K562 (cell line): Measurements from ENCODE around the gene GALNT16. TPM values are rescaled to one million over a fixed set of nuclear protein-coding genes. Genes with fewer than 3 reads are reported as not detected.

Experiments
- ATAC-seq: fragments of 200-7000 bp; cut with Tn5 transposase; 3 replicates; pipeline ENCODE4 v1.9.1; 2020; ENCODE audit warnings: moderate library complexity
- BruUV-seq: library from RNA; stranded (reverse); fragments of 400-500 nt; replicated peaks from 2 replicates; lab custom pipeline; 2021; lab: Mats Ljungman, UMichigan
- CTCF ChIA-PET: fragments of 300-600 bp; formaldehyde crosslinking; extraction: SDS; loops from one replicate; lab custom pipeline; 2021; ENCODE audit warnings: low intra/inter-chr PET ratio; lab: Yijun Ruan, JAX
- POLR2A ChIA-PET: fragments of 300-600, 350-650 bp; sonication (Branson Sonifier 250); formaldehyde crosslinking; extraction: SDS; loops from one replicate; lab custom pipeline; 2021; ENCODE audit warnings: antibody characterized with exemption, inconsistent platforms; lab: Yijun Ruan, JAX
- DNase-seq, 4 experiments: peaks; one replicate each; pipeline versions ENCODE4 v3.0.0 to v3.0.0-alpha.2; 2011 to 2018; ENCODE audit warnings: low spot score in 3 of 4, mixed read lengths in 3 of 4; ENCODE audit errors: extremely low read depth in 1 of 4
- FAIRE-seq: peaks from 2 replicates; lab custom pipeline; 2011; peaks lifted over from hg19 to GRCh38; lab: Jason Lieb, UNC
- H2AFZ ChIP-seq: 2 replicates; pipeline ENCODE4 v1.6.0; 2011; ENCODE audit warnings: low read depth, low read length, control low read depth, inconsistent platforms
- H3K27ac ChIP-seq: fragments of 200-600 bp; 3 replicates; pipeline ENCODE4 v1.8.0; 2011; ENCODE audit warnings: low read depth, mild to moderate bottlenecking, control low read depth, inconsistent platforms, low read length, moderate library complexity, mixed read lengths; ENCODE audit errors: extremely low read depth
- H3K27me3 ChIP-seq, 2 experiments: fragments of 300-600 bp in 1 of 2; 2 replicates in 1 of 2; 3 replicates in 1 of 2; pipeline versions ENCODE4 v1.6.0 to v1.8.0; 2011; ENCODE audit warnings: inconsistent platforms in 2 of 2, low read length in 2 of 2, mild to moderate bottlenecking in 1 of 2, mixed read lengths in 1 of 2, moderate library complexity in 1 of 2; ENCODE audit not compliant: control insufficient read depth in 2 of 2, insufficient read depth in 2 of 2
- H3K36me3 ChIP-seq: fragments of 300-600 bp; 3 replicates; pipeline ENCODE4 v1.8.0; 2011; ENCODE audit warnings: mild to moderate bottlenecking, low read length, inconsistent platforms; ENCODE audit not compliant: control insufficient read depth, insufficient read depth
- H3K4me1 ChIP-seq, 2 experiments: fragments of 200-600 bp in 1 of 2; replicated peaks in 1 of 2; 2 replicates in 1 of 2; 3 replicates in 1 of 2; pipeline versions ENCODE4 v1.5.1 to v1.8.0; 2011; ENCODE audit warnings: inconsistent platforms in 2 of 2, low read length in 2 of 2, mild to moderate bottlenecking in 1 of 2, mixed read lengths in 1 of 2, moderate library complexity in 1 of 2; ENCODE audit not compliant: control insufficient read depth in 2 of 2, insufficient read depth in 2 of 2
- H3K4me2 ChIP-seq: 2 replicates; pipeline ENCODE4 v1.6.1; 2011; ENCODE audit warnings: low read length, control low read depth, inconsistent platforms, mixed read lengths; ENCODE audit not compliant: insufficient read depth
- H3K4me3 ChIP-seq: fragments of 200-600 bp; sonication (generic), shearing (Covaris generic); 2 replicates; pipeline ENCODE4 v1.5.1; 2016; ENCODE audit warnings: control low read depth, inconsistent platforms
- H3K79me2 ChIP-seq: fragments of 200-600 bp; 3 replicates; pipeline ENCODE4 v1.8.0; 2011; ENCODE audit warnings: low read length, inconsistent platforms; ENCODE audit not compliant: control insufficient read depth, insufficient read depth
- H3K9ac ChIP-seq, 2 experiments: 2 replicates each; pipeline versions ENCODE4 v1.6.0 to v1.6.1; 2011; ENCODE audit warnings: low read depth in 2 of 2, low read length in 2 of 2, control low read depth in 1 of 2, inconsistent platforms in 1 of 2, mild to moderate bottlenecking in 1 of 2, mixed read lengths in 1 of 2; ENCODE audit not compliant: insufficient read depth in 1 of 2
- H3K9me1 ChIP-seq: one replicate; pipeline ENCODE4 v1.6.0; 2011; ENCODE audit warnings: inconsistent platforms, mild to moderate bottlenecking, low read length, moderate library complexity; ENCODE audit not compliant: control insufficient read depth, insufficient read depth
- H3K9me3 ChIP-seq: replicated peaks from 2 replicates; pipeline ENCODE4 v1.5.1; 2011; ENCODE audit warnings: low read depth, low read length, inconsistent platforms; ENCODE audit not compliant: control insufficient read depth, insufficient read depth
- H4K20me1 ChIP-seq: replicated peaks from 2 replicates; pipeline ENCODE4 v1.6.1; 2011; ENCODE audit warnings: low read length, inconsistent platforms, mixed read lengths; ENCODE audit not compliant: control insufficient read depth, insufficient read depth
- ATF6 ChIP-seq: sonication (generic); formaldehyde crosslinking; IDR thresholded peaks from 2 replicates; pipeline ENCODE4 v1.4.0; 2020; ENCODE audit warnings: mild to moderate bottlenecking, missing genetic modification reagents
- FOXA1 ChIP-seq: fragments of 450-650 bp; IDR thresholded peaks from 2 replicates; pipeline ENCODE4 v1.6.1; 2016; ENCODE audit warnings: mild to moderate bottlenecking, borderline replicate concordance
- HBP1 ChIP-seq: fragments of 450-650 bp; formaldehyde crosslinking; IDR thresholded peaks from 2 replicates; pipeline ENCODE4 v1.4.0; 2022; ENCODE audit warnings: missing genetic modification characterization
- IRF9 ChIP-seq: fragments of 450-650 bp; IDR thresholded peaks from 2 replicates; pipeline ENCODE4 v1.6.1; 2016; ENCODE audit warnings: missing biosample characterization, missing genetic modification characterization
- NRF1 ChIP-seq, 2 experiments: fragments of 450-650 bp; IDR thresholded peaks in 1 of 2; conservative IDR thresholded peaks in 1 of 2; 2 replicates each; pipeline ENCODE4 v1.6.1; 2014; ENCODE audit warnings: mild to moderate bottlenecking in 2 of 2
- SRSF3 ChIP-seq: fragments of 200-400 bp; formaldehyde crosslinking; IDR thresholded peaks from 2 replicates; pipeline ENCODE4 v1.6.1; 2016; ENCODE audit warnings: mild to moderate bottlenecking, low read length, moderate library complexity; ENCODE audit not compliant: insufficient read depth
- ZNF324 ChIP-seq: fragments of 250-450 bp; sonication (Bioruptor Pico); IDR thresholded peaks from 2 replicates; pipeline ENCODE4 v1.4.0; 2020; ENCODE audit warnings: mild to moderate bottlenecking
- ZNF444 ChIP-seq: fragments of 250-450 bp; sonication (Bioruptor Pico); IDR thresholded peaks from 2 replicates; pipeline ENCODE4 v1.4.0; 2020; ENCODE audit warnings: mild to moderate bottlenecking, moderate library complexity
- WGBS: fragments of 100-300 bp; shearing (Covaris generic); methylation state at CpG from one replicate; pipeline ENCODE4 v1.1.6; 2016; ENCODE audit warnings: low coverage, mixed read lengths; ENCODE audit not compliant: insufficient coverage; ENCODE audit errors: missing lambda C conversion rate; 5-methylcytosine and 5-hydroxymethylcytosine counted together
- in situ Hi-C: fragments of 300-500 bp; cut with MboI; formaldehyde crosslinking; loops from 4 replicates; pipeline ENCODE4 v1.15.0; 2018; ENCODE audit warnings: inconsistent platforms, mixed read lengths
- intact Hi-C: fragments of 100-400 bp; cut with micrococcal nuclease; formaldehyde crosslinking; loops from 2 replicates; pipeline ENCODE4 v1.14.2; 2022
- polyA plus RNA-seq, 8 experiments: library from polyadenylated mRNA; depleted of rRNA in 4 of 8; stranded (reverse) in 5 of 8; unstranded in 3 of 8; fragments of >200 nt; fragmentation: Nextera tagmentation in 2 of 8; fragmentation: Illumina TruSeq in 1 of 8; extraction: Ambion mirVana in 2 of 8; extraction: Trizol in 1 of 8; gene quantifications; 2 replicates each; pipeline versions ENCODE4 v1.2.1 to v1.2.3, GENCODE V29; 2011 to 2014; ENCODE audit warnings: inconsistent platforms in 1 of 8, missing spikeins in 1 of 8
- total RNA-seq, 7 experiments: library from RNA; depleted of rRNA in 6 of 7; stranded (reverse); fragments of >200 nt in 6 of 7; fragmentation: Illumina TruSeq in 2 of 7; extraction: Trizol in 2 of 7; gene quantifications; 2 replicates each; pipeline versions ENCODE4 v1.2.1 to v1.2.3, GENCODE V29; 2011 to 2021; ENCODE audit warnings: low replicate concordance in 1 of 7
- TF ChIP-seq, protein P1 (sequence below): fragments of 450-650 bp; IDR thresholded peaks from 2 replicates; pipeline ENCODE4 v1.7.0; 2016; ENCODE audit warnings: borderline replicate concordance

The GALNT16 gene
- total and polyA plus RNA-seq, 9 of the 15 experiments (the other 6 are each of a cell fraction or from before 2014, with no cell fraction given), result not detected

DNA sequence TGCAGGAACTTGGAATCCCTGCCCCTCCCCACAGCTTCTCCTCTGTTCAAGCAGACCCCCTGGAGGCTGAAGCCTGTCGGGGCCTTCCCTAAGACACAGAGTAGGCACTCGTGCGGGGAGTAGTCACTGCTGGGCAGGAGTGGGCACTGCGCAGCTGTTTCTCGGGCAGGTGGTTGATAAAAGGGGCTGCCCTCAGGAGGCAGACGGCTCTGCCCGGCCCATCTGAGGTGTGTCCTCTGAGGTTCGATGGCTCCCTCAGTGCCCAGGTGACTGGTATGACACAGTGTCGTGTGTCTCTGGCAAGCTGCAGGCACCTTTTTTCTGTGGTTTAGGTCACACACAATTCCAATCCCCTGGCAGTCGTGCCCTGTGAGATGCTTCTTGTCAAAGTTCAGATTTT is 10.1 kb downstream of the GALNT16 start:
- CTCF ChIA-PET, result no interaction called here
- TF ChIP-seq IRF9 (no peak), FOXA1 (no peak), ZNF324 (CRISPR knock-in tag) (no peak), SRSF3 (no peak), NRF1 (conservative IDR thresholded peaks at IDR 0.05 in 1 of 2, IDR thresholded peaks at IDR 0.05 in 1 of 2) (no peak), ZNF444 (CRISPR knock-in tag) (no peak), ATF6 (CRISPR knock-in tag) (no peak), HBP1 (CRISPR knock-in tag) (no peak)
- TF ChIP-seq, protein P1, sequence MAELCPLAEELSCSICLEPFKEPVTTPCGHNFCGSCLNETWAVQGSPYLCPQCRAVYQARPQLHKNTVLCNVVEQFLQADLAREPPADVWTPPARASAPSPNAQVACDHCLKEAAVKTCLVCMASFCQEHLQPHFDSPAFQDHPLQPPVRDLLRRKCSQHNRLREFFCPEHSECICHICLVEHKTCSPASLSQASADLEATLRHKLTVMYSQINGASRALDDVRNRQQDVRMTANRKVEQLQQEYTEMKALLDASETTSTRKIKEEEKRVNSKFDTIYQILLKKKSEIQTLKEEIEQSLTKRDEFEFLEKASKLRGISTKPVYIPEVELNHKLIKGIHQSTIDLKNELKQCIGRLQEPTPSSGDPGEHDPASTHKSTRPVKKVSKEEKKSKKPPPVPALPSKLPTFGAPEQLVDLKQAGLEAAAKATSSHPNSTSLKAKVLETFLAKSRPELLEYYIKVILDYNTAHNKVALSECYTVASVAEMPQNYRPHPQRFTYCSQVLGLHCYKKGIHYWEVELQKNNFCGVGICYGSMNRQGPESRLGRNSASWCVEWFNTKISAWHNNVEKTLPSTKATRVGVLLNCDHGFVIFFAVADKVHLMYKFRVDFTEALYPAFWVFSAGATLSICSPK, result no peak
- H3K27ac ChIP-seq, result no peak overlapping the region
- POLR2A ChIA-PET, result no interaction called here
- no peaks in the 10 kb centered on the region for H3K4me1 ChIP-seq
- H3K27me3 ChIP-seq, result peaks cover 12 to 53% of the 10 kb centered on the region in 2 experiments; a peak in 4 of 5 replicates
- no peaks in the 10 kb centered on the region for H3K36me3 ChIP-seq
- DNase-seq (no peak), FAIRE-seq (no peak), ATAC-seq (no peak)
- WGBS, result 0% methylated on average over 5 of the region's 10 CpGs
- H3K9me3 ChIP-seq, result no peaks in the 10 kb centered on the region
- BruUV-seq, result no TSS peak
- H3K4me3 ChIP-seq, result no peak overlapping the region
- intact Hi-C loops (no loop called here), in situ Hi-C loops (loop anchor here (25.0 kb wide), 1 partner anchor 192 kb away; no protein-coding TSS in a partner anchor)
- no peak overlapping the region for H3K4me2 ChIP-seq
- H2AFZ ChIP-seq, result no peak overlapping the region
- H3K9ac ChIP-seq, result no peak overlapping the region
- H4K20me1 ChIP-seq, result no peaks in the 10 kb centered on the region
- no peaks in the 10 kb centered on the region for H3K79me2 ChIP-seq
- no peaks in the 10 kb centered on the region for H3K9me1 ChIP-seq
